ENCODE results near the gene XIRP1. TPM values are rescaled to one million over a fixed set of nuclear protein-coding genes. Genes with fewer than 3 reads are reported as not detected.
"Not testable (repeated sequence)": the region's sequence is repeated elsewhere in the genome, so short reads cannot be mapped to it uniquely, and the experiment has no call there.

The XIRP1 gene
- total RNA-seq (2014; rRNA removed; shearing (Covaris generic)), result not detected in 2 replicates

GRCh38 chr3:39192490-39193092 is at the start of gene XIRP1:
Gene XIRP1 (minus strand): TSS chr3:39192595. CDS start chr3:39189445, 3,150 bp downstream.
- no peak within 1 kb of the TSS for H3K4me3 ChIP-seq (ENCODE audit: insufficient read depth, low read depth, low read length)
- no peak for DNase-seq
- H3K27me3 ChIP-seq (ENCODE audit: control insufficient read depth, insufficient read depth, low read length), result no peaks in the 10 kb centered on the region
- H3K36me3 ChIP-seq (replicated peaks; ENCODE audit: control insufficient read depth, insufficient read depth, low read length), result no peaks in the 10 kb centered on the region

- H3K4me3 ChIP-seq (ENCODE audit: insufficient read depth, low read depth, low read length), result no peak overlapping the region
These were observed 49.2 kb upstream of the XIRP1 start for GRCh38 chr3:39241561-39241960.

GRCh38 chr3:39237027-39237426 is 44.6 kb upstream of the XIRP1 start:
- DNase-seq, result no peak
- Histone ChIP-seq H3K4me3 (ENCODE audit: insufficient read depth, low read depth, low read length) (no peak overlapping the region), H3K36me3 (replicated peaks; ENCODE audit: control insufficient read depth, insufficient read depth, low read length) (no peaks in the 10 kb centered on the region), H3K27me3 (ENCODE audit: control insufficient read depth, insufficient read depth, low read length) (no peaks in the 10 kb centered on the region; the same call in 1 of the 2 replicates)

More at GRCh38 chr3:39241561-39241960, 49.2 kb upstream of the XIRP1 start:
- DNase-seq, result no peak
- Histone ChIP-seq H3K27me3 (ENCODE audit: control insufficient read depth, insufficient read depth, low read length) (no peaks in the 10 kb centered on the region), H3K36me3 (replicated peaks; ENCODE audit: control insufficient read depth, insufficient read depth, low read length) (no peaks in the 10 kb centered on the region)

GRCh38 chr3:39234651-39235050 is 42.3 kb upstream of the XIRP1 start:
- no peaks in the 10 kb centered on the region for H3K36me3 ChIP-seq (replicated peaks; ENCODE audit: control insufficient read depth, insufficient read depth, low read length)
- H3K27me3 ChIP-seq (ENCODE audit: control insufficient read depth, insufficient read depth, low read length), result no peaks in the 10 kb centered on the region; the same call in 1 of the 2 replicates
- no peak for DNase-seq
- H3K4me3 ChIP-seq (ENCODE audit: insufficient read depth, low read depth, low read length), result no peak overlapping the region

- DNase-seq, result no peak
- H3K4me3 ChIP-seq (ENCODE audit: insufficient read depth, low read depth, low read length), result no peak overlapping the region
- no peaks in the 10 kb centered on the region; the same call in 1 of the 2 replicates for H3K27me3 ChIP-seq (ENCODE audit: control insufficient read depth, insufficient read depth, low read length)
- no peaks in the 10 kb centered on the region for H3K36me3 ChIP-seq (replicated peaks; ENCODE audit: control insufficient read depth, insufficient read depth, low read length)
These were observed 40.5 kb upstream of the XIRP1 start for GRCh38 chr3:39232859-39233258.

GRCh38 chr3:39230453-39230852 is 38.1 kb upstream of the XIRP1 start:
- DNase-seq, result no peak
- Histone ChIP-seq H3K36me3 (replicated peaks; ENCODE audit: control insufficient read depth, insufficient read depth, low read length) (no peaks in the 10 kb centered on the region), H3K4me3 (ENCODE audit: insufficient read depth, low read depth, low read length) (no peak overlapping the region), H3K27me3 (ENCODE audit: control insufficient read depth, insufficient read depth, low read length) (no peaks in the 10 kb centered on the region; the same call in 1 of the 2 replicates)

GRCh38 chr3:39228496-39228895 is 36.1 kb upstream of the XIRP1 start:
- H3K36me3 ChIP-seq (replicated peaks; ENCODE audit: control insufficient read depth, insufficient read depth, low read length), result no peaks in the 10 kb centered on the region
- no peak overlapping the region for H3K4me3 ChIP-seq (ENCODE audit: insufficient read depth, low read depth, low read length)
- DNase-seq, result no peak
- no peaks in the 10 kb centered on the region; the same call in 1 of the 2 replicates for H3K27me3 ChIP-seq (ENCODE audit: control insufficient read depth, insufficient read depth, low read length)

GRCh38 chr3:39227596-39227995 is 35.2 kb upstream of the XIRP1 start:
- H3K27me3 ChIP-seq (ENCODE audit: control insufficient read depth, insufficient read depth, low read length); H3K4me3 ChIP-seq (ENCODE audit: insufficient read depth, low read depth, low read length); DNase-seq; H3K36me3 ChIP-seq (replicated peaks; ENCODE audit: control insufficient read depth, insufficient read depth, low read length): not testable (repeated sequence)

GRCh38 chr3:39226106-39226741 is 33.8 kb upstream of the XIRP1 start:
- Histone ChIP-seq H3K36me3 (replicated peaks; ENCODE audit: control insufficient read depth, insufficient read depth, low read length) (no peaks in the 10 kb centered on the region), H3K4me3 (ENCODE audit: insufficient read depth, low read depth, low read length) (no peak overlapping the region), H3K27me3 (ENCODE audit: control insufficient read depth, insufficient read depth, low read length) (no peaks in the 10 kb centered on the region)
- DNase-seq, result no peak

GRCh38 chr3:39224288-39224687 is 31.9 kb upstream of the XIRP1 start:
- Histone ChIP-seq H3K36me3 (replicated peaks; ENCODE audit: control insufficient read depth, insufficient read depth, low read length) (no peaks in the 10 kb centered on the region), H3K27me3 (ENCODE audit: control insufficient read depth, insufficient read depth, low read length) (no peaks in the 10 kb centered on the region), H3K4me3 (ENCODE audit: insufficient read depth, low read depth, low read length) (no peak overlapping the region)
- DNase-seq, result no peak

GRCh38 chr3:39222939-39223338 is 30.5 kb upstream of the XIRP1 start:
- H3K36me3 ChIP-seq (replicated peaks; ENCODE audit: control insufficient read depth, insufficient read depth, low read length), result no peaks in the 10 kb centered on the region
- no peak for DNase-seq

GRCh38 chr3:39222462-39222861 is 30.1 kb upstream of the XIRP1 start:
- H3K36me3 ChIP-seq (replicated peaks; ENCODE audit: control insufficient read depth, insufficient read depth, low read length), result no peaks in the 10 kb centered on the region

More at GRCh38 chr3:39222939-39223338, 30.5 kb upstream of the XIRP1 start:
- Histone ChIP-seq H3K27me3 (ENCODE audit: control insufficient read depth, insufficient read depth, low read length) (no peaks in the 10 kb centered on the region), H3K4me3 (ENCODE audit: insufficient read depth, low read depth, low read length) (no peak overlapping the region)

GRCh38 chr3:39221141-39221530 is 28.7 kb upstream of the XIRP1 start:
- DNase-seq, result no peak
- Histone ChIP-seq H3K4me3 (ENCODE audit: insufficient read depth, low read depth, low read length) (no peak overlapping the region), H3K36me3 (replicated peaks; ENCODE audit: control insufficient read depth, insufficient read depth, low read length) (no peaks in the 10 kb centered on the region), H3K27me3 (ENCODE audit: control insufficient read depth, insufficient read depth, low read length) (no peaks in the 10 kb centered on the region)

More at GRCh38 chr3:39222462-39222861, 30.1 kb upstream of the XIRP1 start:
- DNase-seq, result no peak
- Histone ChIP-seq H3K27me3 (ENCODE audit: control insufficient read depth, insufficient read depth, low read length) (no peaks in the 10 kb centered on the region), H3K4me3 (ENCODE audit: insufficient read depth, low read depth, low read length) (no peak overlapping the region)

GRCh38 chr3:39220407-39221140 is 28.2 kb upstream of the XIRP1 start:
- Histone ChIP-seq H3K36me3 (replicated peaks; ENCODE audit: control insufficient read depth, insufficient read depth, low read length) (no peaks in the 10 kb centered on the region), H3K4me3 (ENCODE audit: insufficient read depth, low read depth, low read length) (no peak overlapping the region), H3K27me3 (ENCODE audit: control insufficient read depth, insufficient read depth, low read length) (no peaks in the 10 kb centered on the region)
- no peak for DNase-seq

- H3K36me3 ChIP-seq (replicated peaks; ENCODE audit: control insufficient read depth, insufficient read depth, low read length), result no peaks in the 10 kb centered on the region
- no peak overlapping the region for H3K4me3 ChIP-seq (ENCODE audit: insufficient read depth, low read depth, low read length)
- no peak for DNase-seq
- no peaks in the 10 kb centered on the region for H3K27me3 ChIP-seq (ENCODE audit: control insufficient read depth, insufficient read depth, low read length)
These were observed 27.3 kb upstream of the XIRP1 start for GRCh38 chr3:39219702-39220101.

All from H7 (cell line).